Muscle of back (tissue), 11 donors: ENCODE measurements around the gene SNED1. TPM values are rescaled to one million over a fixed set of nuclear protein-coding genes. Genes with fewer than 3 reads are reported as not detected.

Source experiments
- DNase-seq, 3 donors: peaks; one replicate each; pipeline versions ENCODE4 v3.0.0 to v3.0.0-alpha.2; 2013
- polyA plus RNA-seq, 10 donors: library from polyadenylated mRNA; unstranded; fragments of 120-200 nt; gene quantifications; one replicate each; pipeline ENCODE4 v1.2.1, GENCODE V29; 2013; ENCODE audit not compliant: insufficient read length in 10 of 10

Gene SNED1
- polyA plus RNA-seq, 10 donors, result 2.2 to 5.6 (median 3.3) TPM

- DNase-seq, result no peak
These were observed 107.2 kb downstream of the SNED1 start for GRCh38 chr2:241105641-241106040.

GRCh38 chr2:241107031-241107783, 108.8 kb downstream of the SNED1 start:
- DNase-seq, result no peak

- no peak for DNase-seq
These were observed 110.1 kb downstream of the SNED1 start for GRCh38 chr2:241108271-241109209.

GRCh38 chr2:241109210-241110088, 111.0 kb downstream of the SNED1 start:
- DNase-seq, result no peak

- DNase-seq, result no peak
These were observed 111.7 kb downstream of the SNED1 start for GRCh38 chr2:241110089-241110606.

- DNase-seq, result no peak
These were observed 112.4 kb downstream of the SNED1 start for GRCh38 chr2:241110607-241111439.

GRCh38 chr2:241111440-241111805, 113.0 kb downstream of the SNED1 start:
- DNase-seq, result no peak

GRCh38 chr2:241112046-241112445, 113.6 kb downstream of the SNED1 start:
- DNase-seq, result no peak

- DNase-seq, result no peak
These were observed 114.2 kb downstream of the SNED1 start for GRCh38 chr2:241112592-241112991.

GRCh38 chr2:241114836-241115235, 116.4 kb downstream of the SNED1 start:
- DNase-seq, result no peak

- no peak for DNase-seq
These were observed 116.9 kb downstream of the SNED1 start for GRCh38 chr2:241115361-241115760.

- no peak for DNase-seq
These were observed 118.5 kb downstream of the SNED1 start for GRCh38 chr2:241116606-241117560.

- DNase-seq, result no peak
These were observed 120.5 kb downstream of the SNED1 start for GRCh38 chr2:241118737-241119505.

GRCh38 chr2:241120440-241120839, 122.0 kb downstream of the SNED1 start:
- no peak for DNase-seq

- DNase-seq, result no peak
These were observed 122.6 kb downstream of the SNED1 start for GRCh38 chr2:241121008-241121407.

GRCh38 chr2:241122376-241123002, 124.1 kb downstream of the SNED1 start:
- DNase-seq, result no peak

- DNase-seq, result no peak
These were observed 125.6 kb downstream of the SNED1 start for GRCh38 chr2:241123816-241124536.

GRCh38 chr2:241125626-241126025, 127.2 kb downstream of the SNED1 start:
- no peak for DNase-seq
